Liver (tissue), 9 donors: Measurements from ENCODE around the gene ZFP36. TPM values are rescaled to one million over a fixed set of nuclear protein-coding genes. Genes with fewer than 3 reads are reported as not detected.

Experiments used
- DNase-seq: peaks from one replicate; pipeline ENCODE4 v3.0.0-alpha.2; 2017; ENCODE audit warnings: low spot score
- H3K27ac ChIP-seq, 2 donors: one replicate each; pipeline ENCODE4 v1.7.0; 2013; ENCODE audit warnings: inconsistent platforms in 2 of 2, low read length in 2 of 2, control low read depth in 1 of 2, low read depth in 1 of 2, mild to moderate bottlenecking in 1 of 2
- H3K27me3 ChIP-seq, 4 donors: one replicate each; pipeline versions ENCODE4 v1.6.1 to v1.7.0; 2013; ENCODE audit warnings: low read length in 3 of 4, inconsistent platforms in 1 of 4, mild to moderate bottlenecking in 1 of 4, moderate library complexity in 1 of 4; ENCODE audit not compliant: control insufficient read depth in 4 of 4, insufficient read depth in 4 of 4
- H3K36me3 ChIP-seq, 4 donors: one replicate each; pipeline versions ENCODE4 v1.6.1 to v1.7.0; 2013; ENCODE audit warnings: low read length in 3 of 4, mild to moderate bottlenecking in 3 of 4, low read depth in 1 of 4, moderate library complexity in 1 of 4; ENCODE audit not compliant: control insufficient read depth in 4 of 4, insufficient read depth in 3 of 4
- H3K4me1 ChIP-seq, 4 donors: one replicate each; pipeline versions ENCODE4 v1.6.1 to v1.7.0; 2013; ENCODE audit warnings: low read length in 3 of 4, mild to moderate bottlenecking in 3 of 4, moderate library complexity in 1 of 4; ENCODE audit not compliant: control insufficient read depth in 4 of 4, insufficient read depth in 4 of 4
- H3K4me3 ChIP-seq, 3 donors: one replicate each; pipeline versions ENCODE4 v1.6.1 to v1.7.0; 2013; ENCODE audit warnings: low read length in 3 of 3, control low read depth in 1 of 3, low read depth in 1 of 3, mild to moderate bottlenecking in 1 of 3
- H3K9ac ChIP-seq, 2 donors: one replicate each; pipeline ENCODE4 v1.7.0; 2013; ENCODE audit warnings: low read length in 2 of 2, mild to moderate bottlenecking in 2 of 2, moderate library complexity in 2 of 2, control low read depth in 1 of 2, low read depth in 1 of 2
- H3K9me3 ChIP-seq, 4 donors: one replicate each; pipeline versions ENCODE4 v1.6.1 to v1.7.0; 2013; ENCODE audit warnings: low read length in 3 of 4; ENCODE audit not compliant: control insufficient read depth in 4 of 4
- ATF3 ChIP-seq: IDR thresholded peaks from 2 replicates; pipeline ENCODE4 v1.6.1; 2016; ENCODE audit warnings: antibody characterized with exemption
- CTCF ChIP-seq: fragments of 150-350 bp; IDR thresholded peaks from 2 replicates; pipeline ENCODE4 v1.5.1; 2017; ENCODE audit warnings: improper control_type of control experiment, low read depth, low read length; ENCODE audit not compliant: missing input control
- EGR1 ChIP-seq, 2 donors: IDR thresholded peaks; 2 replicates each; pipeline ENCODE4 v1.6.1; 2016 to 2018; ENCODE audit warnings: antibody characterized with exemption in 2 of 2, low read depth in 2 of 2
- FOXA1 ChIP-seq: IDR thresholded peaks from 2 replicates; pipeline ENCODE4 v1.6.1; 2016; ENCODE audit warnings: antibody characterized with exemption
- FOXA2 ChIP-seq: IDR thresholded peaks from 2 replicates; pipeline ENCODE4 v1.6.1; 2016; ENCODE audit warnings: antibody characterized with exemption
- GABPA ChIP-seq, 2 donors: IDR thresholded peaks in 1 of 2; conservative IDR thresholded peaks in 1 of 2; 2 replicates each; pipeline ENCODE4 v1.6.1; 2016; ENCODE audit warnings: antibody characterized with exemption in 2 of 2, mild to moderate bottlenecking in 1 of 2, moderate library complexity in 1 of 2
- HNF4A ChIP-seq, 2 donors: conservative IDR thresholded peaks; 2 replicates each; pipeline ENCODE4 v1.6.1; 2016; ENCODE audit warnings: antibody characterized with exemption in 2 of 2, mild to moderate bottlenecking in 2 of 2
- HNF4G ChIP-seq: IDR thresholded peaks from 2 replicates; pipeline ENCODE4 v1.6.1; 2016; ENCODE audit warnings: antibody characterized with exemption
- MAX ChIP-seq: IDR thresholded peaks from 2 replicates; pipeline ENCODE4 v1.6.1; 2016; ENCODE audit warnings: antibody characterized with exemption
- NR2F2 ChIP-seq: IDR thresholded peaks from 2 replicates; pipeline ENCODE4 v1.6.1; 2016; ENCODE audit warnings: antibody characterized with exemption
- RAD21 ChIP-seq, 2 donors: IDR thresholded peaks; 2 replicates each; pipeline ENCODE4 v1.6.1; 2016; ENCODE audit warnings: antibody characterized with exemption in 2 of 2, mild to moderate bottlenecking in 2 of 2
- REST ChIP-seq: IDR thresholded peaks from 2 replicates; pipeline ENCODE4 v1.6.1; 2016; ENCODE audit warnings: antibody characterized with exemption, mild to moderate bottlenecking
- RXRA ChIP-seq, 2 donors: IDR thresholded peaks; 2 replicates each; pipeline ENCODE4 v1.6.1; 2017 to 2018; ENCODE audit warnings: antibody characterized with exemption in 2 of 2, mild to moderate bottlenecking in 1 of 2
- SP1 ChIP-seq: IDR thresholded peaks from 2 replicates; pipeline ENCODE4 v1.6.1; 2018; ENCODE audit warnings: antibody characterized with exemption, mild to moderate bottlenecking
- TAF1 ChIP-seq: conservative IDR thresholded peaks from 2 replicates; pipeline ENCODE4 v1.6.1; 2016; ENCODE audit warnings: antibody characterized with exemption, mild to moderate bottlenecking
- YY1 ChIP-seq: IDR thresholded peaks from 2 replicates; pipeline ENCODE4 v1.6.1; 2016; ENCODE audit warnings: antibody characterized with exemption, mild to moderate bottlenecking
- ZBTB33 ChIP-seq: IDR thresholded peaks from 2 replicates; pipeline ENCODE4 v1.6.1; 2016; ENCODE audit warnings: antibody characterized with exemption
- WGBS: extraction: QIAGEN DNeasy Blood & Tissue Kit; methylation state at CpG from one replicate; pipeline ENCODE4 v1.1.7; 2013; 5-methylcytosine and 5-hydroxymethylcytosine counted together
- polyA plus RNA-seq, 2 donors: library from polyadenylated mRNA; stranded (reverse) in 1 of 2; unstranded in 1 of 2; fragments of 200-250 nt in 1 of 2; fragments of >200 nt in 1 of 2; fragmentation: Nextera tagmentation in 1 of 2; extraction: Ambion mirVana in 1 of 2; gene quantifications; one replicate each; pipeline versions ENCODE4 v1.2.1 to v1.2.3, GENCODE V29; 2013 to 2015
- total RNA-seq, 2 donors: library from RNA; depleted of rRNA; stranded (reverse); fragments of >200 nt; gene quantifications; one replicate each; pipeline ENCODE4 v1.2.3, GENCODE V29; 2014
- donor health status: healthy.
- donor health status: healthy.
- donor health status: healthy.
- donor health status: healthy.
- donor health status: healthy.

Gene ZFP36
- total and polyA plus RNA-seq, 4 donors, result 3.6 to 91.9 (median 35.5) TPM

- Histone ChIP-seq H3K4me1 (peaks cover 3 to 6% (median 5%) of the 10 kb centered on the region in 4 donors), H3K27me3 (no peaks in the 10 kb centered on the region), H3K9me3 (no peaks in the 10 kb centered on the region), H3K4me3 (no peak overlapping the region), H3K27ac (no peak overlapping the region), H3K9ac (no peak overlapping the region), H3K36me3 (peaks cover 14 to 69% (median 43%) of the 10 kb centered on the region in 4 donors)
- no peak for TF ChIP-seq MAX
- TF ChIP-seq GABPA (IDR thresholded peaks at IDR 0.05 in 1 of 2, conservative IDR thresholded peaks at IDR 0.05 in 1 of 2), result no peak
- no peak for TF ChIP-seq HNF4A (conservative IDR thresholded peaks at IDR 0.05)
- TF ChIP-seq NR2F2, result no peak
- TF ChIP-seq SP1, result no peak
- TF ChIP-seq HNF4G, result no peak
- no peak for TF ChIP-seq RXRA (IDR thresholded peaks at IDR 0.05)
- no peak for TF ChIP-seq RAD21 (IDR thresholded peaks at IDR 0.05)
- TF ChIP-seq TAF1, result no peak
- no peak for TF ChIP-seq EGR1 (IDR thresholded peaks at IDR 0.05; ENCODE audit: low read depth in 2 of 2)
- TF ChIP-seq ZBTB33, result no peak
- TF ChIP-seq FOXA2, result no peak
- TF ChIP-seq REST, result no peak
- no peak for TF ChIP-seq YY1
- no peak for TF ChIP-seq FOXA1
- no peak for TF ChIP-seq ATF3
- no peak for TF ChIP-seq CTCF
- no peak for DNase-seq
- WGBS, result 95% methylated on average over 18 of the region's 18 CpGs
Observed at GRCh38 chr19:39382991-39383828, 23.4 kb upstream of the ZFP36 start.
